Mesenchymal stem cell (in vitro differentiated cells and primary cell): ENCODE results near the gene KCNAB2.
A peak's percentile ranks its signal among the peaks of the same experiment; 100 is the strongest.

Experiments used
- DNase-seq: peaks from one replicate; pipeline ENCODE4 v3.0.0-alpha.2; 2013
- H2AFZ ChIP-seq: one replicate; pipeline ENCODE4 v1.6.1; 2013; ENCODE audit warnings: low read depth, mild to moderate bottlenecking, control low read depth, inconsistent platforms, low read length, moderate library complexity
- H2AK5ac ChIP-seq: 2 replicates; pipeline ENCODE4 v1.6.1; 2013; ENCODE audit warnings: low read length, moderate library complexity, mild to moderate bottlenecking, inconsistent platforms; ENCODE audit not compliant: severe bottlenecking
- H2BK120ac ChIP-seq: one replicate; pipeline ENCODE4 v1.6.1; 2013; ENCODE audit warnings: low read depth, mild to moderate bottlenecking, inconsistent platforms, low read length, moderate library complexity
- H2BK12ac ChIP-seq, 2 experiments: one replicate each; pipeline ENCODE4 v1.6.1; 2013; ENCODE audit warnings: inconsistent platforms in 2 of 2, low read length in 2 of 2, mild to moderate bottlenecking in 2 of 2, moderate library complexity in 2 of 2, control low read depth in 1 of 2
- H2BK15ac ChIP-seq: one replicate; pipeline ENCODE4 v1.6.1; 2013; ENCODE audit warnings: mild to moderate bottlenecking, low read depth, inconsistent platforms; ENCODE audit not compliant: poor library complexity, severe bottlenecking
- H2BK5ac ChIP-seq: 2 replicates; pipeline ENCODE4 v1.6.1; 2013; ENCODE audit warnings: low read depth, mild to moderate bottlenecking, low read length, control low read depth, inconsistent platforms; ENCODE audit not compliant: poor library complexity, severe bottlenecking
- H3K14ac ChIP-seq, 2 experiments: one replicate each; pipeline ENCODE4 v1.6.1; 2013; ENCODE audit warnings: inconsistent platforms in 2 of 2, low read length in 2 of 2, control low read depth in 1 of 2, mild to moderate bottlenecking in 1 of 2, moderate library complexity in 1 of 2
- H3K18ac ChIP-seq, 2 experiments: one replicate each; pipeline ENCODE4 v1.6.1; 2013; ENCODE audit warnings: inconsistent platforms in 2 of 2, low read length in 2 of 2, control low read depth in 1 of 2, low read depth in 1 of 2, mild to moderate bottlenecking in 1 of 2
- H3K23ac ChIP-seq, 2 experiments: one replicate each; pipeline ENCODE4 v1.6.1; 2013; ENCODE audit warnings: inconsistent platforms in 2 of 2, low read length in 2 of 2, mild to moderate bottlenecking in 2 of 2, moderate library complexity in 2 of 2, control low read depth in 1 of 2
- H3K27ac ChIP-seq: 2 replicates; pipeline ENCODE4 v1.5.1; 2013; ENCODE audit warnings: mild to moderate bottlenecking, moderate library complexity, low read length, control low read depth, inconsistent platforms; ENCODE audit not compliant: poor library complexity, severe bottlenecking
- H3K27me3 ChIP-seq, 2 experiments: 2 replicates each; pipeline versions ENCODE4 v1.6.1 to v1.7.0; 2013; ENCODE audit warnings: low read length in 2 of 2, mild to moderate bottlenecking in 2 of 2, moderate library complexity in 2 of 2, control low read depth in 1 of 2, inconsistent platforms in 1 of 2; ENCODE audit not compliant: control insufficient read depth in 1 of 2, insufficient read depth in 1 of 2
- H3K36me3 ChIP-seq, 2 experiments: 2 replicates each; pipeline versions ENCODE4 v1.6.1 to v1.7.0; 2013; ENCODE audit warnings: low read length in 2 of 2, control low read depth in 1 of 2, inconsistent platforms in 1 of 2, low read depth in 1 of 2, mild to moderate bottlenecking in 1 of 2; ENCODE audit not compliant: insufficient read depth in 2 of 2, control insufficient read depth in 1 of 2
- H3K4ac ChIP-seq, 2 experiments: one replicate each; pipeline ENCODE4 v1.6.1; 2013; ENCODE audit warnings: inconsistent platforms in 2 of 2, low read length in 2 of 2, mild to moderate bottlenecking in 2 of 2, moderate library complexity in 2 of 2, control low read depth in 1 of 2, low read depth in 1 of 2
- H3K4me1 ChIP-seq: 2 replicates; pipeline ENCODE4 v1.6.1; 2013; ENCODE audit warnings: low read depth, low read length, control low read depth; ENCODE audit not compliant: control insufficient read depth, insufficient read depth
- H3K4me2 ChIP-seq: 2 replicates; pipeline ENCODE4 v1.6.1; 2013; ENCODE audit warnings: low read length, mild to moderate bottlenecking, inconsistent platforms; ENCODE audit not compliant: poor library complexity, severe bottlenecking
- H3K4me3 ChIP-seq, 2 experiments: 2 replicates each; pipeline versions ENCODE4 v1.5.1 to v1.7.0; 2013; ENCODE audit warnings: low read length in 2 of 2, mild to moderate bottlenecking in 2 of 2, control low read depth in 1 of 2, low read depth in 1 of 2; ENCODE audit not compliant: insufficient read depth in 1 of 2
- H3K79me1 ChIP-seq: replicated peaks from 2 replicates; pipeline ENCODE4 v1.6.1; 2013; ENCODE audit warnings: mild to moderate bottlenecking, control low read depth, low read length, inconsistent platforms; ENCODE audit not compliant: poor library complexity, severe bottlenecking
- H3K9ac ChIP-seq: 2 replicates; pipeline ENCODE4 v1.7.0; 2013; ENCODE audit warnings: mild to moderate bottlenecking, low read length, moderate library complexity
- H3K9me3 ChIP-seq: 2 replicates; pipeline ENCODE4 v1.7.0; 2013; ENCODE audit warnings: mild to moderate bottlenecking, low read length; ENCODE audit not compliant: control insufficient read depth
- H4K8ac ChIP-seq: one replicate; pipeline ENCODE4 v1.6.1; 2013; ENCODE audit warnings: inconsistent platforms, mild to moderate bottlenecking, low read length, moderate library complexity
- H4K91ac ChIP-seq: one replicate; pipeline ENCODE4 v1.6.1; 2013; ENCODE audit warnings: mild to moderate bottlenecking, low read length, inconsistent platforms
- WGBS: methylation state at CpG from one replicate; pipeline ENCODE4 v1.1.7; 2013; ENCODE audit warnings: mixed read lengths; 5-methylcytosine and 5-hydroxymethylcytosine counted together

KCNAB2 gene

DNA sequence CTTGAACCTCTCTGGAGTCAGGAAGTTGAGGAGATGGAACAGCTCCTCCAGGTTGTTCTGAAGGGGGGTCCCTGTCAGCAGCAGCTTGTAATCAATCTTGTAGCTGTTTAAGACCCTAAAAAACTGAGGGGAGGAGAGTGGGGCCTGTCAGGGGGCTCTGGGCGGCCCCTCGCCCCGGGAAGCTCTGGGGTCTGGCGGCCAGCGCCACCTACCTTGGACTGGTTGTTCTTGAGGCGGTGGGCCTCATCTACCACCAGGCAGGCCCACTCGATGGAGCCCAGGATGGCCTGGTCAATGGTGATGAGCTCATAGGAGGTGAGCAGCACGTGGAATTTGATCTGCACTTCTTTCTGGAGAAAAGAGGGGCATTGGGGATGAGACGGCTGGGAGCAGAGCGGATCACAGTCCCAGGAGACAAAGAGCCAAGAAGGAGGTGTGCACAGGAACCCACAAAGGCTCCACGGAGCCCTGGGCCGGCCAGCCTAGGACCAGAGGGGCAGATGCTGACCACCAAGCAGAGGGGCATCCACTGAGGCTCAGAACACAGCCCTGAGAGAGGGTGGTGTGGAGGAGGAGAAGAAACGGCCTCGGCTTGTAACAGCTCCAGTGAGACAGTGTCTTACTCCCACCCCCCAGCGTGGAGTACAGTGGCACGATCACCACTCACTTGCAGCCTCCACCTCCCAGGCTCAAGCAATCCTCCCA is 91.0 kb downstream of the KCNAB2 start:
- 84% methylated on average over 14 of the region's 16 CpGs for WGBS

DNA sequence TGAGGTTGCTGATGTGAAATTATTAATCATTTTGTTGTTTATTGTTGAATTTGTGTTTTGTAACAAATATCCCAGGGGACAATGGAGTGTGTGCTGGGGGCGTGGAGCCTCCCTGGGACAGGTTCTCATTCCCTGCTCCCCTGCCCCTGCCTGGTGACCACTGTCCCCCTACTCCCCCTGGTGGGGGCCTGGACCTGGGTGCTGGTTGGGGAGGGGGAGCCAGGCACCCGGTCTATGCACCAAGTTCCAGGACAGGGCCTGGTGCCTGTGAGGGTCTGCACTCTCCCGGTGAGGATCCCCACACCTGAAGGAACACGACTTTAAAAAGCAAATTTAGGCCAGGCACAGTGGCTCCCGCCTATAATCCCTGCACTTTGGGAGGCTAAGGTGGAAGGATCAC is 92.1 kb downstream of the KCNAB2 start:
- Histone ChIP-seq H3K79me1 (no peaks in the 10 kb centered on the region), H3K4me1 (no peaks in the 10 kb centered on the region), H3K4me3 (no peak overlapping the region), H2BK120ac (no peak overlapping the region), H2BK15ac (no peak overlapping the region), H3K27me3 (peaks cover 3 to 35% of the 10 kb centered on the region in 2 experiments), H4K8ac (no peak overlapping the region), H3K23ac (no peak overlapping the region), H2BK5ac (no peak overlapping the region), H3K9ac (no peak overlapping the region), H4K91ac (no peak overlapping the region), H2BK12ac (no peak overlapping the region), H3K4ac (no peak overlapping the region), H2AFZ (no peak overlapping the region), H3K9me3 (peaks cover under 1% of the 10 kb centered on the region), H3K27ac (no peak overlapping the region), H3K36me3 (no peaks in the 10 kb centered on the region), H3K4me2 (no peak overlapping the region), H3K14ac (no peak overlapping the region), H2AK5ac (no peak overlapping the region), H3K18ac (no peak overlapping the region)
- 63% methylated on average over 5 of the region's 5 CpGs for WGBS
- DNase-seq, result no peak

More for the DNA sequence above, 91.0 kb downstream of the KCNAB2 start:
- Histone ChIP-seq H3K4me1 (no peaks in the 10 kb centered on the region), H3K4me2 (no peak overlapping the region), H2AK5ac (no peak overlapping the region), H3K18ac (no peak overlapping the region), H2BK120ac (no peak overlapping the region), H2AFZ (no peak overlapping the region), H4K8ac (no peak overlapping the region), H3K27ac (no peak overlapping the region), H4K91ac (no peak overlapping the region), H3K9me3 (peaks cover 11% of the 10 kb centered on the region), H3K36me3 (no peaks in the 10 kb centered on the region), H3K4me3 (no peak overlapping the region), H3K27me3 (peaks cover 3 to 37% of the 10 kb centered on the region in 2 experiments), H3K4ac (no peak overlapping the region), H2BK5ac (no peak overlapping the region), H2BK15ac (no peak overlapping the region), H3K14ac (no peak overlapping the region), H3K23ac (no peak overlapping the region), H3K79me1 (no peaks in the 10 kb centered on the region), H3K9ac (no peak overlapping the region), H2BK12ac (no peak overlapping the region)
- no peak for DNase-seq

DNA sequence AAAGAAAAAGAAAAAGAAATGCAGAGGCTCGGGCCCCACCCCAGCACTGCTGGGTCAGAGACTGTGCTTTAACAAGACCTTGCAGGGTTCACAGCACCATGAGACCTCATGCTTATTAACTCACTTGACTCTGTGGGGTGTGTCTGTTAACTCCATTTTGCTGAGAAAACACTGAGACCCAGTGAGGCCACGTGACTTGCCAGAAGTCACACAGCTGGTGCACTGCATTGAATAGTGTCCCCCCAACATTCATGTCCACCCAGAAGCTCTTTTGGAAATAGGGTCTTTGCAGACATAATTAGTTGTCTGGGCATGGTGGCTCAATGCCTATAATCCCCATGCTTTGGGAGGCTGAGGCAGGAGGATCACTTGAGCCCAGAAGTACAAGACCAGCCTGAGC is 94.7 kb downstream of the KCNAB2 start:
- H3K18ac ChIP-seq, result no peak overlapping the region
- no peak for DNase-seq
- H2BK12ac ChIP-seq, result no peak overlapping the region
- no peak overlapping the region for H3K4ac ChIP-seq
- no peak overlapping the region for H3K23ac ChIP-seq
- no peak overlapping the region for H3K9ac ChIP-seq
- H3K36me3 ChIP-seq, result no peaks in the 10 kb centered on the region
- H3K27ac ChIP-seq, result no peak overlapping the region
- H2BK15ac ChIP-seq, result no peak overlapping the region
- H2AFZ ChIP-seq, result no peak overlapping the region
- no peaks in the 10 kb centered on the region for H3K79me1 ChIP-seq
- H2AK5ac ChIP-seq, result no peak overlapping the region
- no peaks in the 10 kb centered on the region for H3K9me3 ChIP-seq
- H3K4me1 ChIP-seq, result no peaks in the 10 kb centered on the region
- no peak overlapping the region for H3K14ac ChIP-seq
- no peak overlapping the region for H4K8ac ChIP-seq
- H3K27me3 ChIP-seq, result peaks cover 6 to 43% of the 10 kb centered on the region in 2 experiments
- H4K91ac ChIP-seq, result no peak overlapping the region
- H3K4me3 ChIP-seq, result no peak overlapping the region
- H3K4me2 ChIP-seq, result no peak overlapping the region
- H2BK120ac ChIP-seq, result no peak overlapping the region
- 85% methylated on average over 2 of the region's 2 CpGs for WGBS
- H2BK5ac ChIP-seq, result no peak overlapping the region

DNA sequence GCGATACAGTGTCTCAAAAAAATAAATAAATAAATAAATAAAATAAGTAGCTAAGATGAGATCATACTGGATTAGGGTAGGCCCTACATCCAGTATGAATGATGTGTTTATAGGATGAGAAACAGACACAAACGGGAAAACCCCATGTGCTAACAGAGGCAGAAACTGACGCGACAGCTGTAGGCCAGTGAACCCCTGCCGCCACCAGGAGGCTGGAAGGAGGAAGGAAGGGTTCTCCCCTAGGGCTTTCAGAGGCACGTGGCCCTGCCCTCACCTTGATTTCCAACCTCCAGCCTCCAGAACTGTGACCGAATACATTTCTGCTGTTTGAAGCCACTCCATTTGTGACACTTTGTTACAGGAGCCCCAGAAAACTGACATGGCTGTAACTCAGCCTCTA is 95.9 kb downstream of the KCNAB2 start:
- Histone ChIP-seq H2BK120ac (no peak overlapping the region), H2BK5ac (no peak overlapping the region), H2AFZ (no peak overlapping the region), H3K4me2 (no peak overlapping the region), H3K79me1 (no peaks in the 10 kb centered on the region), H3K23ac (no peak overlapping the region), H3K4me1 (no peaks in the 10 kb centered on the region), H3K4ac (no peak overlapping the region), H2AK5ac (no peak overlapping the region), H2BK12ac (no peak overlapping the region), H2BK15ac (no peak overlapping the region), H3K18ac (no peak overlapping the region), H3K27ac (no peak overlapping the region), H3K4me3 (no peak overlapping the region), H3K36me3 (no peaks in the 10 kb centered on the region), H3K27me3 (peaks cover 12 to 46% of the 10 kb centered on the region in 2 experiments), H3K9ac (no peak overlapping the region), H4K8ac (no peak overlapping the region), H3K14ac (no peak overlapping the region), H4K91ac (no peak overlapping the region), H3K9me3 (no peaks in the 10 kb centered on the region)
- 31% methylated on average over 6 of the region's 7 CpGs for WGBS
- peak; percentile 6 for DNase-seq
